Hepatic stellate cell (primary cell): ENCODE measurements around the gene ZNF780A.
"Not testable (repeated sequence)": the region's sequence is repeated elsewhere in the genome, so short reads cannot be mapped to it uniquely, and the experiment has no call there.

Source experiments
- DNase-seq: peaks from one replicate; pipeline ENCODE4 v3.0.0; 2011; ENCODE audit warnings: low spot score

Gene ZNF780A

DNA sequence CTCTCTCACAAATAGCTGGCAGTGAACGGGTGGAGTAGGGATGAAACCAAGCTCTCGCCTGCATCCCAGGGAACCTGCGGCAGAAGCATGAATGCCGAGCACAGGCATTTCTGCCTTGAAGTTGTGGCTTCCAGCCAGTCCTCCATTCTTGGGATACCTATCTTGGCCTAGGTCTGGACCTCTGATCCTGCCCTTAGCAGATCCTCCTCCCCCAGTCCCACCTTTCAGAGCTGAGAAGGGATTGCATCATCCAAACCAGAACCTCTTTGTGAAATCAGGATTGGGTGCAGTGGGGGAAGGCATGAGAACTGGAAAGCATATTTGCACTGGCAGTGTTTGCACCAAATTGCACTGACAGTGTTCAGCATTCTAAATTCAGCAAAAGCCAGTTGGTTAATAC lies 5.8 kb downstream of the ZNF780A start:
- no peak for DNase-seq

DNA sequence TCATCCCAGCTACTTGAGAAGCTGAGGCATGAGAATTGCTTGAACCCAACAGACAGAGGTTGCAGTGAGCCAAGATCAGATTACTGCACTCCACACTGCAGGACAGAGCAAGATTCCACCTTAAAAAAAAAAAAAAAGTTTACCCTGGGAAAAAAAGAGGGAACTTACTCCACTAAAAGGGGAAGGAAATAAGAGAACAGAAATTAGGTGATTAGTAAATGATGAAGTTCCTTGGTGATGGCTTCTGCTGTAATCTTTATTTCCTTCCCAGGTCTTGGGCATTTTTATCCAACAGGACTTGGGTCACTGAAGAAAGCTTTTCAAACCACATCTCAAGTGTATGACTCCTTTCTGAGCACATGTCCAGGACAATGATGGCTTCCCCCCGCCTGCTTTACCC lies 9.3 kb downstream of the ZNF780A start:
- DNase-seq: no peak

- no peak for DNase-seq
Measured at GRCh38 chr19:40080289-40080688, 10.5 kb downstream of the ZNF780A start.

DNA sequence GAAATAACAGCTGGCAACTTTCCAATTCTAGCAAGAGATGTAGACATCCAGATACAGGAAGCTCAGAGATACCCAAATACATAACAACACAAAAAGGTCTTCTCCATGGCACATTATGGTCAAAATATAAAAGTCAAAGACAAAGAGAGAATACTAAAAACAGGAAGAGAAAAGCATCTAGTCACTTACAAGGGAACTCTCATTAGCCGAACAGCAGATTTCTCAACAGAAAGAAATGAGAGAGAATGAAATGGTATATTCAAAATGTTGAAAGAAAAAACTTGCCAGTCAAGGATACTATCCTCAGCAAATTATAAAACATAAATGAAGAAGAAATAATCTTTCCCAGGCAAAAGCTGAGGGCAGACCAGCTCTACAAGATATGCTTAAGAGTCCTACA lies 12.4 kb downstream of the ZNF780A start:
- DNase-seq: no peak

GRCh38 chr19:40070058-40070457 lies 20.7 kb downstream of the ZNF780A start:
- no peak for DNase-seq

DNA sequence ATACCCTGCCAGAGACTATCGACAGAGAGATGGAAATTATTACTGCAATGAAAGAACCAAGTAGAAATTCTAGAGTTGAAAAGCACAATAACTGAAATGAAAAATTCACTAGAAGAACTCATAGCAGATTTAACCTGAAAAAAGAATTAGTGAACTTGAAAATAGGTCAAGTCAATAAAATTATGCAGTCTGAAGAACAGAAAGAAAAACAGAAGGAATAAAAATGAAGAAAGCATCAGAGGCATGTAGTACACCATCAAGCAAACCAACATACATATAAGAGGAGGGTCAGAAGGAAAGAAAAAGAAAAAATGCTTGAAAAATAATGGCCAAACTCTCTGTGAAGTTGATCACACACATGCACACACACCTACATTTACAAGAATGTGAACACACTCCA lies 31.1 kb downstream of the ZNF780A start:
- DNase-seq: no peak

GRCh38 chr19:40057166-40057565 lies 33.6 kb downstream of the ZNF780A start:
- DNase-seq: no peak

DNA sequence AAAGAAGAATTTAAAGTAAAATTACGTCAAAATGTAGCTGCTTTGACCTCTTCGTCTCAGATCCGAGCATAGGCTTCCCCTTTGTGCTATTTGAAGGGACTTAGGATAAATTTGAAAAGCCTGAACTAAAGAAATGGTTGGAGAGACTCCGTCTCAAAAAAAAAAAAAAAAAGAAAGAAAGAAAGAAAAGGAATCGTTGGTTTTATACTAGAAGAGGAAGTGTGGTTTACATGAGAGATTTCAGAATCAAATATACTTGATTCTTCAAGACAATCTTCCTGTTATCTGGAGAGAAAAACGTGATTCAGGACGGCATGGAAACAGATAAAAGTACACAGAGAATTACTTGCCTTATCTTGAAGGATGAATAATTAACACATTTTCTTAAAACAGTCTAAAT lies 34.2 kb downstream of the ZNF780A start:
- DNase-seq: no peak

- DNase-seq: peak; percentile 65
Measured at GRCh38 chr19:40055832-40056504, 34.8 kb downstream of the ZNF780A start, which contains the start of gene ZNF780B. ZNF780B (minus strand) TSS chr19:40056231; CDS start chr19:40050332, 5,899 bp downstream.

- DNase-seq: no peak
Measured at GRCh38 chr19:40055049-40055448, 35.7 kb downstream of the ZNF780A start.

GRCh38 chr19:40054632-40055031 lies 36.1 kb downstream of the ZNF780A start:
- no peak for DNase-seq

- DNase-seq: no peak
Measured at GRCh38 chr19:40053491-40053890, 37.3 kb downstream of the ZNF780A start.

GRCh38 chr19:40041718-40042117 lies 49.0 kb downstream of the ZNF780A start:
- not testable (repeated sequence) for DNase-seq

- not testable (repeated sequence) for DNase-seq
Measured at GRCh38 chr19:40038047-40038446, 52.7 kb downstream of the ZNF780A start.

DNA sequence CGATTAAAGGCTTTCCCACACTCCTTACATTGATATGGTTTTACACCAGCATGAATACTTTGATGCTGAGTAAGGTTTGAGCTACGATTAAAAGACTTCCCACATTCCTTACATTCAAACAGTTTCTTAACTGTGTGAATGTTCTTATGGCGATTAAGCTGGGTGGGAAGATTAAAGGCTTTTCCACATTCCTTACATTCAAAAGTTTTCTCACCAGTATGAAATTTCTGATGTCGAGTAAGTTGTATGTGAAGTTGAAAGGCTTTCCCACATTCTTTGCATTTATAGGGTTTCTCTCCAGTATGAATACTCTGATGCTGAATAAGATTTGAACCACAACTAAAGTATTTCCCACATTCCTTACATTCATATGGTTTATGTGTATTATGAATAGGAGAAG lies 54.7 kb downstream of the ZNF780A start:
- no peak for DNase-seq

- DNase-seq: no peak
Measured at GRCh38 chr19:40033989-40034560, 56.7 kb downstream of the ZNF780A start.

DNA sequence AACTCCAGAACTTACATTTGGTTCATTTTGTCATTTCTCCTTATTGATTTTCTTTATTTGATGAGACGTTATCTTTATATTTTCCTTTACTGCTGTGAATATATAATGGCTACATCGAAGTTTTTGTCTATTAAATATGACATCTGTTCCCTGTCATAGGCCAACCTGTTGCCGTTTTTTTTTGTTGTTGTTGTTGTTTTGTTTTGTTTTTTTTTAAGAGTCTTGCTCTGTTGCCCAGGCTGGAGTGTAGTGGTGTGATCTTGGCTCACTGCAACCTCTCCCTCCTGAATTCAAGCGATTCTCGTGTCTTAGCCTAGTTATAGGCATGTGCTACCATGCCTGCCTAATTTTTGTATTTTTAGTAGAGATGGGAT lies 64.2 kb downstream of the ZNF780A start:
- no peak for DNase-seq

DNA sequence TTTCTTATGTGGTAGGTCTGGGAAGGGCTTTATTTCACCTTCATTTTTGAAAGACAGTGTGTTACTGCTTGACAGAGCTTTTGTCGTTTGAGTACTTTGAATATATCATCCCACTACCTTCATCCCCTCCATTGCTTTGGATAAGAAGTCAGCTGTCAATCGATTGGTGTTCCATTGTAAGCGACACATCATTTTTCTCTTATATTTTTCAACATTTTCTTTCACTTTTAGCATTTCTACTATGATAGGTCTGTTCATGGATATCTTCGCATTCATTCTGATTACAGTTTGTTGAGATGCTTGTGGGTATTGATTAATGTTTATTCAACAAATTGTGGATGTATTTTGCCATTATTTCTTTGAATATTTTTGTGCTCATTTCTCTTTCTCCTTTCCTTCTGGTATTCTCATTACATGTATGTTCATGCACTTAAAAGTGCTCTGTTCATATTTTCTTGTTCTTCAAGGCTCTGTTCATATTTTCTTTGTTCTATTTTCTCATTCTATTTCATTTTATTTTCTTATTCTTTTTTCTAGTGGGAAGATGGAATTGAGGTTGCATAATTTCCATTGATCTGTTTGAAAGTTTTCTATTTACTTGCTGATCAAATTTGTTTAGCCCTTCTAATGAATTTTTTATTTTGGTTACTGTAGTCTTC lies 64.7 kb downstream of the ZNF780A start:
- no peak for DNase-seq

GRCh38 chr19:40023969-40024368 lies 66.8 kb downstream of the ZNF780A start:
- DNase-seq: no peak
